HG02610 (cell line): ENCODE measurements around the gene CDO1.

Source experiments
- ATAC-seq: cut with Tn5 transposase; IDR thresholded peaks from one replicate; pipeline ENCODE4 v1.9.1; 2021; ENCODE audit warnings: mild to moderate bottlenecking, moderate library complexity; ENCODE audit not compliant: unreplicated experiment

Gene CDO1

DNA sequence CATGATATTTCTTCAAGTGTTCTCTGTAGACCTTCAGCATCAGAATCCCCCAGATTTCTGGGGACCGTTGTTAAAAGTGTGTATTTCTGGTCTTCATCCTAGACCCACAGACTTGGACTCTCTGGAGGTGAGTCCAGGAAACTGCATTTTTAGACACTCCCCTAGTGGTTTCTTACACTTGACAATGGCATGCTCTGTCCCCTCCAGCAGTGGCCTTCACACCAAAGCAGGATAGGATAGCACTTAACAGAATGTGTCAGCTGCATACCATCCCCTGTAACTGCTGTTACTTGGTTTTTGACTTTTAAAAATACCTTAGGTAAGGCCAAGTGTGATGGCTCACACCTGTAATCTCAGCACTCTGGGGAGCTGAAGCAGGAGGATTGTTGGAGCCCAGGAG lies 20.8 kb downstream of the CDO1 start:
- ATAC-seq: no peak

DNA sequence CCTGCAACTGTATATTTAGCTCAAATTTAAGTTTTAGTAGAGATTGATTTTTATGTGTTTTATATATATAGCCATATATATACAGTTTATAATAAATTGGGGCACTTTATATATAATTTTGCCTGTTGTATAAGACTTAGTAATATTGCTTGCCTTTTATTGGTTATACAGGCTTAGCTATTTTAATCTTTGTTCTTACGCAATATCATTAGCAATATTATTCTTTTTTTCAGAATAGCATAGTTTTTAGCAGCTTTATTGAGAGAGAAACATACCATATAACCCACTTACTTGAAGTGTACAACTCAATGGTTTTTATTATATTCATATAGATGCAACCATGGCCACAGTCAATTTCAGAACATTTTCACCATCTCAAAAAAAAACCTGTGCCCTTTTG lies 28.0 kb downstream of the CDO1 start:
- no peak for ATAC-seq

DNA sequence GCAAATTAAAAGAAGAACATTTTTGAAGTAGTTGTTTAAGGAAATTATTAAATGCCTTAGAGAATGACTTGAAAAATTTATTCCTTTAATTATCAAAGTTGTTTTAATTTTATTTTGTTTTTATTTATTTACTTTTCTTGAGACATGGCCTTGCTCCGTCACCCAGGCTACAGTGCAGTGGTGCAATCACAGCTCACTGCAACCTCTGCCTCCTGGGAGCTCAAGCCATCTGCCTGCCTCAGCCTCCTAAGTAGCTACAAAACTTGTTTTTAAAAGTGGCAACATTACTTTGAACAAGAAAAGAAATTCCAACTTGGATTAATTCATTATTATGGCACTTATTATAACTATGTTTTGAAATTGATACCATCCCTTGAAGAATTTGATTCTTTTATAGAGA lies 29.0 kb downstream of the CDO1 start:
- ATAC-seq: no peak

DNA sequence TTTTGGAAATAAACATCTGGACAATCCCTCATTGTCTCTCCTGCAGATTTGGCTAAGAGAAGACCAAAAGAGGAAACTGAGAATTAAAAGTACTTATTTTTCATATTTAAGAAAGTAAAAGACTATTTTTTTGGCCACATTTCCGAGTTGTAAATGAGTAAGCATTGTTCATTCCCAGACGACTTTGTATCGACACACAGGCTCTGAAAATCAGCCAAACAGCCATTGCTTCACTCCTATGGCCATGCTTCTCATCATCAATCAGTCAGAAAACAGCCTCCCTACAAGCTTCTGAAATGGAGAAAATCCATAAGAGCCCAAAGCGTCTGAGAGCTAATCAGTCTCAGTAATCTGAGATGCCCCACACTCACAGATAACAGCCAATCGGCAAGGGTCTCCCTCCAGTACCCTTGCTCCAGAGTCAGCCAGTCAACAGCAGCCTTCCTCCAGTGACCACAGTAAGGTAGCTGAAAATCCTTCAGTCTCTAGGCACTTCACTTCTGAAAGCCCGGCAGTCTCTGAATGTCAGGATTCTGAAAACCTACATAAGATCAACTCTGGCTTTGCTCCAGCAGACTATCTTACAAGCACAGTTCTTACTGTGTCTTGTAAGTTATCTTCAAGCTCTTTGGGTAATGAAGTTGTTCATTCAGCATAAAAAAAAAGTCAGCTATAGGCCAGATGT lies 30.9 kb downstream of the CDO1 start:
- ATAC-seq: no peak

DNA sequence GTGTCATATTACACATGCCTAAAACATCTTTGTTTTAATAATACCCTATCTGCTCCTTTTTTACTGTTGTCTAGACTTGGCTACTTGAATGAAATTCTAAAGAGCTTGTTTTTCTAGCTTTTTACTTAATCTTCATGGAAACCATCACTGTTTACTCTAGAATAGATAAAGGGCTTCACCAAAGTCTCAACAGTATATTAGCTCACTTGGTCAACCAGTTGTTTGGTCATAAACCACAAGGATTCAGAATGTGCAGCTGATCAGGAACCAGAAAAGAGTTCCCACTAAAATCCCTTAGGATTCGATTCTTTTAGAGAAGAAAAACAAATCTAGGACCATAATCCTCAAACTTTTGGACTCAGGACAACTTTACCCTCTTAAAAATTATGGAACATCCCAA lies 38.0 kb downstream of the CDO1 start:
- no peak for ATAC-seq

DNA sequence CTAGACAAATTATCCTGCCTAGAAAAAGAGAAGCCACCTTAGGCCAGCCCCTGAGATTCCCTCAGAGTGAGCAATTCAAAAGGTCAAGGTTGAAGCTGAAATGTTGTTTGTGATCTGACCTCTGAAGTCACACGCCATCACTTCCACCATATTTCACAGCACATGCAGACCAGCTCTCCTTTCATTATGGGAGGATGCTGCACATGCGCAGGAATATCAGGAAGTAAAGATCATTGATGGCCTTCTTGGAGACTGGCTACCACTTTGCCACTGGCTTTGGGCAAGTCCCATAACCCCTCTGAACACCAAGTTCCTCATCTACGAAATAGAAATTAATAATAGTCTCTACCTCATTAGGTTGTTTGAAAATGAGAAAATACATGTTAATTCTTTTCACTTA lies 39.5 kb downstream of the CDO1 start:
- ATAC-seq: no peak

DNA sequence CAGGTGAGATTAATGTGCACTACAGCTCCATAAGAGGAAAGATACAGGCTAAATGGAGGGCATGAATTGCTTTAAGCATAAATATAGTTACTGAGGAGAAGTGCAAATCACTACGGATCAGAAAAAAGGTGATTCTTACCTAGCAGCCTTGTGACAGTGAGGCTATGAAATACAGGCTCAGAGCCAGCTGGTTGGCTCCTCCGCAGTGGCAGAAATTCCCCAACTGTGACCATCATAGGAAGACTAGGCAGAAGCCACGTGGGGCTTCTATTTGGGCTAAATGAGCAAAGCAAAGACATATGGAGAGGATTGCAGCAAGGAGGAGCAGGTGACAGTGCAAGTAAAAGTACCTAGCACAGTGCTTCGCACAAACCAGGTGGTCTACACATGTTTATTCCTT lies 40.5 kb downstream of the CDO1 start:
- no peak for ATAC-seq

DNA sequence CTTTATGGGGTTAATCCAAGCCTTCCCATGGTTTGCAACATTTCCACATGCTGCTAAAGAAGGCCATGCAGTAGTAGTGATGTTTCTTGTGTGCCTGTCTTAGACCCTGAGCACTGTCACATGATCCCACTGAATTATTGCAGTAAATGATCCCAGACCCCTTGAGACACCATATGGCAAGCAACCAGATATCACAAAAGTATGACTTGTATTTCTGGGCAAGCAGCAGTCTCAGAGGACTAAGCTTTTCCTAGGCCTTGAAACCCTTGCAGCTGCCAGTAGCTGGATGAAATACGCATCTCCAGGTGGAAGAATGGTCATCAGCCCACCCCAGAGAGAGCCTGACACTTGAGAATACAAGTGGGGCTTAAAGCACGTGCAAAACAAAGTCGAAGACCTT lies 41.8 kb downstream of the CDO1 start:
- no peak for ATAC-seq

DNA sequence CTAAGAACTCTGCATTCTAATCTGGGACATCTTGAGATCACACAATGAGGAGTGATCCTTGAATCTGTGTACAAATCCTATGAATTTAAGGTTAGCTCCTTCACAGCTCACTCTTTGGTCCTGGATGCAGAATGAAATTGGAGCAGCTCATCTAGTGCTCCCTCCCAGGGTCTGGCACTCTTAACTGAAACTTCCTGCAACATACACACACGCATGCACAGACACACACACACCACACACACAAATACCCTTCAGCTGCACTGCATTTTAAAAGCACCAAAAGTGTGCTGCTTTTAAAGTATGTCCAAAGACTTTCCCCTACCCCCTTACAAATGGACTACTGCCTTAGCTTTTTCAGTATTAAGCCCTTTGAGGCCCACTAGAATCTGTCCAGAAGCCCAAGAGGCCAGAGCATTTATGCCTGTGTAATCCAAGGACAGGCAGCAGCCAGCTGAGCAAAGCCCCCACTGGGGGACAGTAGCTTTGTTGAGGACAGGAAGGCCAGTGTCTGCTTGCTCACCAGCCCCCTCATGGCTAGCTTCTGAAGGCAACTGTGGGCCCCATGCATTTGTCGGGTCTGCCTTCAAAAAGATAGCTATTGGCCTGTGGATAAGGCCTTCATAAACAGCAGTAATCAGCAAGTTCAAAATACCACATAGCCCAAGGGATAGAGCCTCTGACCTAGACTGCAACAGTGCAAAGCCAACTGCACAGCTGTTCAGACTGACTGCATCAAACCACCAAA lies 43.6 kb downstream of the CDO1 start:
- ATAC-seq: no peak

DNA sequence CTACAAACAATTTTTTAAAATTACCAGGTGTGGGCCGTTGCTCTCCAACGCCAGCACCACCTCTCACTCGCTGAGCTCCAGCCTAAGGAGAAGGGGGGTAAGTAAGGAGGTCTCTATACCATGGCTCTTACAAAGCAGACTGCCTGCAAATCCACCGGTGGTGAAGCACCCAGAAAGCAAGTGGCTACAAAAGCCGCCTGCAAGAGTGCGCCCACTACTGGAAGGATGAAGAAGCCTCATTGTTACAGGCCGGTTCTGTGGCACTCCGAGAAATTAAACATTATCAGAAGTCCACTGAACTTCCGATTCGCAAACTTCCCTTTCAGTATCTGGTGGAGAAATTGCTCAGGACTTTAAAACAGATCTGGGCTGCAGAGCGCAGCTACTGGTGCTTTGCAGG lies 46.0 kb downstream of the CDO1 start:
- ATAC-seq: no peak

DNA sequence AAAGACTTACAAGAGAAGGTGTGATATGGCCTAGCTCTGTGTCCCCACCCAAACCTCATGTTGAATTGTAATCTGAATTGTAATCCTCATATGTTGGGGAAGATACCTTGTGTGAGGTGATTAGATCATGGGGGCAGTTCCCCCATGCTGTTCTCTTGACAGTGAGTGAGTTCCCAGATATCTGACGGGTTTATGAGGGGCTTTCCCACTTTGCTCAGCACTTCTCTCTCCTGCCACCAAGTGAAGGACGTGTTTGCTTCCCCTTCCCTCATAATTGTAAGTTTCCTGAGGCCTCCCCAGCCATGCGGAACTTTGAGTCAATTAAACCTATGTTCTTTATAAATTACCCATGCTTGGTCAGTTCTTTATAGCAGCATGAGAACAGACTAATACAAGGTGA lies 49.0 kb downstream of the CDO1 start:
- ATAC-seq: peak; percentile 40

DNA sequence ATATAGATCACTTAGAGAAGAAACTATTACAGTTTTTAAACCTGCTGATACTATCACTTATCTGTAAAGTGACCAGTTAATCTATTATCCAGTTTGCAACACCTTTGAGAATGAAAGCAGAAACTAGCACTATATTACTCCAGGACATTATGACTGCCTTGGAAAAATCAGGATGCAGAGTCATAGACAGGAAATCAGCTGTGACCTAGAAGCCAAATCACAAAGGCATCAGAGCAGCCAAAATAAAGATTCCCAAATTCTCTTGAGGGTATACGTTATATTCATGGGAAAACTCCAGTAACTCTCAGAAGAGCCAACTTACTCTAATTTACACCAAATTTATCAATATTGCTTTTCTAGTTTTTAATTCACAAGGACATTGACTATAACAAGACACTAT lies 49.9 kb downstream of the CDO1 start:
- no peak for ATAC-seq

DNA sequence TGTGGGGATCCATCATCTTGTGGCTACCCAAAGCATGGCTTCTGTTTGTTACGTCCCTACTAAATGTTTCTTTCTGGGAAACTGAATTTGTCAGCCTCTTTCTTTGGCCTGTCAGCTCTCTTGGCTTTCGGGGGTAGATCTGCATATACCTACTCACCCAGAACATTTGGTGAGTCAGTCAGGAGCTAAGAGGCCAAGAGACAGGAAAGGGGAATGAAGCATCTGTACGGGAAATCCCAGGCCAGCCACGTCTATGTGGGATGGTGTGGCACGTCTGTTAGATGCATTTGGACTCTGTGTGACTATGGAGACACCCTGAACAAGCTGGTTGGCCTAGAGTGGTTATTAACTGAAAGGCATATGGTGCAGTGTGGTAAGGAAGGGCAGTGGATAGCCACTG lies 58.1 kb downstream of the CDO1 start:
- ATAC-seq: peak; percentile 77

DNA sequence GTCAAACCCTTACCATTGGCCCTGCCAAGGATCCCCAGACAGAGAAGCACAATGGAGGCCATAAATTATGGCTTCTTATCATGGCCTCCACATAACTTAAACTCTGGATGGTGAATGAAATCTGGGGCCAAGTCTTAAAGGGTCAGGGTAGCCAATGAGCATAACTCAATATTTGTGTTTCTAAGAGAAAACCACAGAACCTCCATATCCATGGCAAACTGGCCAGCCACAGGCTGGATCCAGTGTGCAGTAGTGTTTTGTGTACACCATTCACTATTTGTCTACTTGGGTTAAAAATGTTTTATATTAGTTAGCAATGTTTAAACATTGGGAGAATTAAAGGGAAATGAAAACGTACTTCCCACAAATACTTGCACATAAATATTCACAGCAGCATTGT lies 60.8 kb downstream of the CDO1 start:
- no peak for ATAC-seq
